IMR-90 (cell line): ENCODE measurements around the gene URAD. TPM values are rescaled to one million over a fixed set of nuclear protein-coding genes. Genes with fewer than 3 reads are reported as not detected.

Experiments used
- ATAC-seq: fragments of 200-7000 bp; cut with Tn5 transposase; 2 replicates; pipeline ENCODE4 v1.9.1; 2020; ENCODE audit warnings: low read depth, mild to moderate bottlenecking, moderate library complexity
- BruUV-seq: library from RNA; stranded (reverse); fragments of 400-500 nt; replicated peaks from 2 replicates; lab custom pipeline; 2021; lab: Mats Ljungman, UMichigan
- CTCF ChIA-PET: fragments of 300-600 bp; formaldehyde crosslinking; extraction: SDS; loops from one replicate; lab custom pipeline; 2021; ENCODE audit warnings: antibody characterized with exemption; lab: Yijun Ruan, JAX
- POLR2A ChIA-PET: fragments of 300-600 bp; sonication (Branson Sonifier 250); formaldehyde crosslinking; loops from one replicate; lab custom pipeline; 2022; ENCODE audit warnings: antibody characterized with exemption; ENCODE audit not compliant: unreplicated experiment; lab: Charles Lee
- DNase-seq: peaks from one replicate; pipeline ENCODE4 v3.0.0; 2013
- H2AFZ ChIP-seq: replicated peaks from 2 replicates; pipeline ENCODE3; 2013; ENCODE audit warnings: low read length, mild to moderate bottlenecking; ENCODE audit not compliant: poor library complexity
- H2AK5ac ChIP-seq: 2 replicates; pipeline ENCODE4 v1.6.1; 2013; ENCODE audit warnings: low read depth, low read length, inconsistent platforms
- H2AK9ac ChIP-seq: replicated peaks from 2 replicates; pipeline ENCODE3; 2013; ENCODE audit warnings: mild to moderate bottlenecking, low read depth, low read length, moderate library complexity; ENCODE audit not compliant: poor library complexity
- H2BK120ac ChIP-seq: 2 replicates; pipeline ENCODE4 v1.6.1; 2013; ENCODE audit warnings: low read depth, low read length, inconsistent platforms
- H2BK15ac ChIP-seq: 3 replicates; pipeline ENCODE4 v1.6.1; 2013; ENCODE audit warnings: low read depth, low read length, inconsistent platforms
- H2BK20ac ChIP-seq: 2 replicates; pipeline ENCODE4 v1.6.1; 2013; ENCODE audit warnings: low read depth, mild to moderate bottlenecking, inconsistent platforms, low read length, moderate library complexity
- H2BK5ac ChIP-seq: 2 replicates; pipeline ENCODE4 v1.6.1; 2013; ENCODE audit warnings: mild to moderate bottlenecking, low read depth, low read length, inconsistent platforms; ENCODE audit not compliant: poor library complexity, severe bottlenecking
- H3K14ac ChIP-seq: replicated peaks from 2 replicates; pipeline ENCODE4 v1.6.1; 2013; ENCODE audit warnings: low read depth, low read length, inconsistent platforms
- H3K18ac ChIP-seq: 2 replicates; pipeline ENCODE4 v1.6.1; 2013; ENCODE audit warnings: low read depth, low read length, control low read depth
- H3K23ac ChIP-seq: 2 replicates; pipeline ENCODE4 v1.6.1; 2013; ENCODE audit warnings: low read depth, low read length, inconsistent platforms
- H3K27ac ChIP-seq: 2 replicates; pipeline ENCODE4 v1.5.1; 2013; ENCODE audit warnings: mild to moderate bottlenecking, control low read depth, low read length; ENCODE audit not compliant: insufficient read depth
- H3K27me3 ChIP-seq: 2 replicates; pipeline ENCODE4 v1.6.1; 2013; ENCODE audit warnings: low read length; ENCODE audit not compliant: control insufficient read depth, insufficient read depth
- H3K36me3 ChIP-seq: 2 replicates; pipeline ENCODE4 v1.6.1; 2013; ENCODE audit warnings: low read length, mixed read lengths; ENCODE audit not compliant: control insufficient read depth, insufficient read depth
- H3K4ac ChIP-seq: 2 replicates; pipeline ENCODE4 v1.6.1; 2013; ENCODE audit warnings: low read depth, low read length, inconsistent platforms
- H3K4me1 ChIP-seq: 2 replicates; pipeline ENCODE4 v1.6.1; 2013; ENCODE audit warnings: low read length, mixed read lengths; ENCODE audit not compliant: control insufficient read depth, insufficient read depth
- H3K4me2 ChIP-seq: 2 replicates; pipeline ENCODE4 v1.6.1; 2013; ENCODE audit warnings: low read depth, mild to moderate bottlenecking, control low read depth, low read length, moderate library complexity
- H3K4me3 ChIP-seq: 2 replicates; pipeline ENCODE4 v1.5.1; 2013; ENCODE audit warnings: low read depth, mild to moderate bottlenecking, control low read depth, low read length, moderate library complexity; ENCODE audit not compliant: insufficient read depth
- H3K56ac ChIP-seq: 2 replicates; pipeline ENCODE4 v1.6.1; 2013; ENCODE audit warnings: low read length, inconsistent platforms; ENCODE audit not compliant: insufficient read depth; ENCODE audit errors: extremely low read depth
- H3K79me1 ChIP-seq, 2 experiments: 2 replicates each; pipeline ENCODE4 v1.6.1; 2013; ENCODE audit warnings: low read length in 2 of 2, inconsistent platforms in 1 of 2, low read depth in 1 of 2
- H3K9ac ChIP-seq: 2 replicates; pipeline ENCODE4 v1.6.1; 2013; ENCODE audit warnings: low read depth, low read length, control low read depth
- H3K9me1 ChIP-seq: 2 replicates; pipeline ENCODE4 v1.6.1; 2013; ENCODE audit warnings: low read length, inconsistent platforms; ENCODE audit not compliant: insufficient read depth
- H3K9me3 ChIP-seq: 2 replicates; pipeline ENCODE4 v1.6.1; 2013; ENCODE audit warnings: low read length; ENCODE audit not compliant: control insufficient read depth, insufficient read depth
- H4K20me1 ChIP-seq: 2 replicates; pipeline ENCODE4 v1.6.1; 2013; ENCODE audit warnings: low read length, inconsistent platforms; ENCODE audit not compliant: insufficient read depth
- H4K5ac ChIP-seq: 2 replicates; pipeline ENCODE4 v1.6.1; 2013; ENCODE audit warnings: mild to moderate bottlenecking, low read depth, low read length, control low read depth
- H4K8ac ChIP-seq, 2 experiments: 2 replicates each; pipeline ENCODE4 v1.6.1; 2013; ENCODE audit warnings: low read depth in 2 of 2, low read length in 2 of 2, control low read depth in 1 of 2, inconsistent platforms in 1 of 2
- H4K91ac ChIP-seq: 2 replicates; pipeline ENCODE4 v1.6.1; 2013; ENCODE audit warnings: low read depth, low read length, inconsistent platforms; ENCODE audit not compliant: insufficient read depth
- BHLHE40 ChIP-seq: fragments of 150-350 bp; IDR thresholded peaks from 2 replicates; pipeline ENCODE4 v1.6.1; 2016; ENCODE audit warnings: mild to moderate bottlenecking, low read depth, low read length
- CEBPB ChIP-seq: IDR thresholded peaks from 2 replicates; pipeline ENCODE4 v1.6.1; 2012; ENCODE audit warnings: low read depth, low read length, improper control_type of control experiment
- MAFK ChIP-seq: IDR thresholded peaks from 2 replicates; pipeline ENCODE4 v1.6.1; 2012; ENCODE audit warnings: low read depth, low read length, improper control_type of control experiment
- MAZ ChIP-seq: IDR thresholded peaks from 2 replicates; pipeline ENCODE4 v1.6.1; 2012; ENCODE audit warnings: low read depth, mild to moderate bottlenecking, low read length, improper control_type of control experiment, moderate library complexity, borderline replicate concordance
- NFE2L2 ChIP-seq: fragments of 150-350 bp; IDR thresholded peaks from 2 replicates; pipeline ENCODE4 v1.6.1; 2016; ENCODE audit warnings: low read depth, mild to moderate bottlenecking, low read length
- RAD21 ChIP-seq: IDR thresholded peaks from 2 replicates; pipeline ENCODE4 v1.6.1; 2012; ENCODE audit warnings: low read length, improper control_type of control experiment
- RCOR1 ChIP-seq: IDR thresholded peaks from 2 replicates; pipeline ENCODE4 v1.6.1; 2012; ENCODE audit warnings: mild to moderate bottlenecking, low read length, improper control_type of control experiment; ENCODE audit not compliant: insufficient replicate concordance
- RFX5 ChIP-seq: IDR thresholded peaks from 2 replicates; pipeline ENCODE4 v1.8.0; 2012; ENCODE audit warnings: low read depth, mild to moderate bottlenecking, low read length, moderate library complexity
- WGBS, 2 experiments: methylation state at CpG; one replicate each; pipeline versions ENCODE4 v1.1.5 to v1.1.7; 2013; ENCODE audit warnings: missing lambda C conversion rate in 2 of 2; ENCODE audit not compliant: insufficient read length in 1 of 2; ENCODE audit errors: extremely low coverage in 2 of 2; 5-methylcytosine and 5-hydroxymethylcytosine counted together
- dilution Hi-C: fragments of 300-500 bp; cut with HindIII; formaldehyde crosslinking; loops from one replicate; pipeline ENCODE4 v1.14.3; 2018; ENCODE audit warnings: low sequenced_read_pairs; ENCODE audit not compliant: unreplicated experiment
- in situ Hi-C: fragments of 300-500 bp; cut with MboI; formaldehyde crosslinking; loops from 3 replicates; pipeline ENCODE4 v1.14.3; 2019; ENCODE audit warnings: low sequenced_read_pairs, inconsistent platforms, mixed read lengths
- intact Hi-C: fragments of 100-400 bp; cut with micrococcal nuclease; formaldehyde crosslinking; loops from 2 replicates; pipeline ENCODE4 v1.10.0; 2022
- polyA plus RNA-seq, 3 experiments: library from polyadenylated mRNA; depleted of rRNA; stranded (reverse); fragments of >200 nt; gene quantifications; 2 replicates each; pipeline ENCODE4 v1.2.3, GENCODE V29; 2012; ENCODE audit warnings: low replicate concordance in 1 of 3
- total RNA-seq: library from RNA; depleted of rRNA; stranded (reverse); fragments of >200 nt; gene quantifications from 2 replicates; pipeline ENCODE4 v1.2.3, GENCODE V29; 2012
- TF ChIP-seq, protein P1 (sequence below): conservative IDR thresholded peaks from 2 replicates; pipeline ENCODE4 v1.5.1; 2012; ENCODE audit warnings: mild to moderate bottlenecking, low read depth, low read length, improper control_type of control experiment
- TF ChIP-seq, protein P2 (sequence below): fragments of 150-350 bp; IDR thresholded peaks from 2 replicates; pipeline ENCODE4 v1.6.1; 2017; ENCODE audit warnings: mild to moderate bottlenecking, antibody characterized with exemption, low read length, low read depth

URAD gene
- total and polyA plus RNA-seq, 2 of the 4 experiments (the other 2 are of a cell fraction), result not detected

DNA sequence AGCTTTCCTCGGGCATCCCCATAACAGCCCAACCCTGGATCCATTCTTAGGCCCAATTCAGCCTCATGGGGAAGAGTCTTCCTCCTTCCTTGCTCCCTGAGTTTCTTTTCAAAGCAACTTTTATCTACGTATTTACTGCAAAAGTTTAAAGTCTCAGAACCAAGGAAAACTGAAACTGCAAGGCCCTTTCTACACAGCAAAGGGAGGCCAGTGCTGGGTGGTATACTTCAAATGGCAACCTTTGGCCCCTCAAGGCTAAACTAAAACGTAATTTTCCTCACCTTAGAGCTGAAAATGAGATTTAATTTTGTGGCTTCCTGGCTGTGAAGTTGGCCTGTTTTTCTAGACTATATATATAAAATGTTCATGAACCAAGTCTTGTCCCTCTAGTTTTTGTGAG, 25.0 kb downstream of the URAD start:
- POLR2A ChIA-PET, result no interaction called here

More for the DNA sequence above, 25.0 kb downstream of the URAD start:
- Histone ChIP-seq H2AFZ (no peak overlapping the region), H3K9me3 (no peaks in the 10 kb centered on the region; the same call in 1 of the 2 replicates), H2BK120ac (no peak overlapping the region), H3K9ac (no peak overlapping the region), H4K91ac (no peak overlapping the region), H3K79me1 (no peaks in the 10 kb centered on the region), H2BK5ac (no peak overlapping the region), H3K4me1 (peaks cover 3% of the 10 kb centered on the region; the same call in 1 of the 2 replicates), H3K23ac (no peak overlapping the region), H4K5ac (no peak overlapping the region), H3K56ac (no peak overlapping the region), H4K20me1 (peaks cover 4% of the 10 kb centered on the region; the same call in 1 of the 2 replicates), H2AK9ac (no peak overlapping the region), H3K18ac (no peak overlapping the region), H3K4ac (no peak overlapping the region), H3K27me3 (peaks cover 96% of the 10 kb centered on the region), H4K8ac (no peak overlapping the region), H3K27ac (no peak overlapping the region), H2BK20ac (no peak overlapping the region), H2AK5ac (no peak overlapping the region), H3K14ac (no peak overlapping the region), H2BK15ac (no peak overlapping the region), H3K36me3 (no peaks in the 10 kb centered on the region), H3K4me2 (no peak overlapping the region), H3K9me1 (no peaks in the 10 kb centered on the region), H3K4me3 (no peak overlapping the region)
- TF ChIP-seq MAFK (no peak), MAZ (no peak), NFE2L2 (no peak), RCOR1 (no peak), RFX5 (no peak), CEBPB (no peak), BHLHE40 (no peak), RAD21 (no peak)
- TF ChIP-seq, protein P1, sequence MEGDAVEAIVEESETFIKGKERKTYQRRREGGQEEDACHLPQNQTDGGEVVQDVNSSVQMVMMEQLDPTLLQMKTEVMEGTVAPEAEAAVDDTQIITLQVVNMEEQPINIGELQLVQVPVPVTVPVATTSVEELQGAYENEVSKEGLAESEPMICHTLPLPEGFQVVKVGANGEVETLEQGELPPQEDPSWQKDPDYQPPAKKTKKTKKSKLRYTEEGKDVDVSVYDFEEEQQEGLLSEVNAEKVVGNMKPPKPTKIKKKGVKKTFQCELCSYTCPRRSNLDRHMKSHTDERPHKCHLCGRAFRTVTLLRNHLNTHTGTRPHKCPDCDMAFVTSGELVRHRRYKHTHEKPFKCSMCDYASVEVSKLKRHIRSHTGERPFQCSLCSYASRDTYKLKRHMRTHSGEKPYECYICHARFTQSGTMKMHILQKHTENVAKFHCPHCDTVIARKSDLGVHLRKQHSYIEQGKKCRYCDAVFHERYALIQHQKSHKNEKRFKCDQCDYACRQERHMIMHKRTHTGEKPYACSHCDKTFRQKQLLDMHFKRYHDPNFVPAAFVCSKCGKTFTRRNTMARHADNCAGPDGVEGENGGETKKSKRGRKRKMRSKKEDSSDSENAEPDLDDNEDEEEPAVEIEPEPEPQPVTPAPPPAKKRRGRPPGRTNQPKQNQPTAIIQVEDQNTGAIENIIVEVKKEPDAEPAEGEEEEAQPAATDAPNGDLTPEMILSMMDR, result no peak
- TF ChIP-seq, protein P2, sequence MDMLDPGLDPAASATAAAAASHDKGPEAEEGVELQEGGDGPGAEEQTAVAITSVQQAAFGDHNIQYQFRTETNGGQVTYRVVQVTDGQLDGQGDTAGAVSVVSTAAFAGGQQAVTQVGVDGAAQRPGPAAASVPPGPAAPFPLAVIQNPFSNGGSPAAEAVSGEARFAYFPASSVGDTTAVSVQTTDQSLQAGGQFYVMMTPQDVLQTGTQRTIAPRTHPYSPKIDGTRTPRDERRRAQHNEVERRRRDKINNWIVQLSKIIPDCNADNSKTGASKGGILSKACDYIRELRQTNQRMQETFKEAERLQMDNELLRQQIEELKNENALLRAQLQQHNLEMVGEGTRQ, result no peak
- no CpG with 5 or more reads among the region's 3 CpGs for WGBS, 2 experiments
- intact Hi-C loops, result no loop called here
- no peak for DNase-seq
- in situ Hi-C loops, result no loop called here
- no peak for ATAC-seq
- CTCF ChIA-PET, result no interaction called here
- dilution Hi-C loops, result no loop called here
- no TSS peak for BruUV-seq
